ENCODE measurements around the gene GP5. TPM values are rescaled to one million over a fixed set of nuclear protein-coding genes. Genes with fewer than 3 reads are reported as not detected.

The GP5 gene
- total RNA-seq, 4 donors from 2014 or later: 0.17 to 0.34 TPM; not detected in 2

GRCh38 chr3:194351080-194351672 is 47.9 kb downstream of the GP5 start, which contains the start of gene CPN2:
CPN2 (minus strand) TSS chr3:194351328; CDS start chr3:194342702, 8,626 bp downstream.
- no peaks in the 10 kb centered on the region for H3K9me3 ChIP-seq
- H3K4me3 ChIP-seq: no peak within 1 kb of the TSS
- no peak for DNase-seq (ENCODE audit: extremely low spot score)
- no peaks in the 10 kb centered on the region for H3K36me3 ChIP-seq
- WGBS: 91% methylated on average over 19 of the region's 24 CpGs
- no peaks in the 10 kb centered on the region for H3K4me1 ChIP-seq
- no peak within 1 kb of the TSS for H3K27ac ChIP-seq (replicated peaks in 1 of 4)
- no peak for TF ChIP-seq POLR2A (IDR thresholded peaks at IDR 0.05; ENCODE audit: low read depth)
- no peaks in the 10 kb centered on the region for H3K27me3 ChIP-seq
- intact Hi-C loops (cut with DNase I): no loop called here

- no peak for TF ChIP-seq POLR2AphosphoS5 (IDR thresholded peaks at IDR 0.05)
- no peak for TF ChIP-seq POLR2A (IDR thresholded peaks at IDR 0.05; ENCODE audit: low read depth)
- no peak for TF ChIP-seq CTCF (IDR thresholded peaks at IDR 0.05)
- TF ChIP-seq EP300 (IDR thresholded peaks at IDR 0.05): no peak
- Histone ChIP-seq H3K27me3 (no peaks in the 10 kb centered on the region), H3K4me1 (no peaks in the 10 kb centered on the region), H3K9me3 (no peaks in the 10 kb centered on the region), H3K36me3 (no peaks in the 10 kb centered on the region), H3K27ac (replicated peaks in 1 of 4) (no peak overlapping the region), H3K4me3 (no peak overlapping the region)
- 85% methylated on average over 3 of the region's 3 CpGs for WGBS
- no peak for DNase-seq (ENCODE audit: extremely low spot score)
- intact Hi-C loops (cut with DNase I): no loop called here
These were observed 48.4 kb downstream of the GP5 start for GRCh38 chr3:194350726-194351071.

GRCh38 chr3:194348354-194348753 is 50.7 kb downstream of the GP5 start:
- intact Hi-C loops (cut with DNase I): loop anchor here (10.0 kb wide), 1 partner anchor 684 kb away; no protein-coding TSS in a partner anchor
- WGBS: 75% methylated on average over 4 of the region's 6 CpGs
- H3K9me3 ChIP-seq: no peaks in the 10 kb centered on the region

GRCh38 chr3:194346621-194347020 is 52.4 kb downstream of the GP5 start:
- Histone ChIP-seq H3K4me3 (no peak overlapping the region), H3K9me3 (no peaks in the 10 kb centered on the region), H3K27me3 (peaks cover 0 to 15% (median 0%) of the 10 kb centered on the region in 4 donors), H3K27ac (replicated peaks in 1 of 4) (no peak overlapping the region), H3K4me1 (no peaks in the 10 kb centered on the region), H3K36me3 (no peaks in the 10 kb centered on the region)
- TF ChIP-seq CTCF (IDR thresholded peaks at IDR 0.05) (no peak), POLR2AphosphoS5 (IDR thresholded peaks at IDR 0.05) (no peak), EP300 (IDR thresholded peaks at IDR 0.05) (no peak), POLR2A (IDR thresholded peaks at IDR 0.05; ENCODE audit: low read depth) (no peak)
- intact Hi-C loops (cut with DNase I): loop anchor here (10.0 kb wide), 1 partner anchor 682 kb away; no protein-coding TSS in a partner anchor
- 88% methylated on average over 2 of the region's 5 CpGs for WGBS
- DNase-seq (ENCODE audit: extremely low spot score): no peak

More at GRCh38 chr3:194348354-194348753, 50.7 kb downstream of the GP5 start:
- H3K36me3 ChIP-seq: no peaks in the 10 kb centered on the region
- no peak for DNase-seq (ENCODE audit: extremely low spot score)
- H3K4me1 ChIP-seq: no peaks in the 10 kb centered on the region
- no peak for TF ChIP-seq POLR2A (IDR thresholded peaks at IDR 0.05; ENCODE audit: low read depth)
- TF ChIP-seq EP300 (IDR thresholded peaks at IDR 0.05): no peak
- TF ChIP-seq POLR2AphosphoS5 (IDR thresholded peaks at IDR 0.05): no peak
- TF ChIP-seq CTCF (IDR thresholded peaks at IDR 0.05): no peak
- H3K4me3 ChIP-seq: no peak overlapping the region
- H3K27me3 ChIP-seq: peaks cover 0 to 8% (median 0%) of the 10 kb centered on the region in 4 donors
- H3K27ac ChIP-seq (replicated peaks in 1 of 4): no peak overlapping the region

- TF ChIP-seq CTCF (IDR thresholded peaks at IDR 0.05) (no peak), EP300 (IDR thresholded peaks at IDR 0.05) (no peak), POLR2AphosphoS5 (IDR thresholded peaks at IDR 0.05) (no peak), POLR2A (IDR thresholded peaks at IDR 0.05; ENCODE audit: low read depth) (no peak)
- H3K27ac ChIP-seq (replicated peaks in 1 of 4): no peak overlapping the region
- H3K4me1 ChIP-seq: no peaks in the 10 kb centered on the region
- intact Hi-C loops (cut with DNase I): loop anchor here (10.0 kb wide), 1 partner anchor 681 kb away; no protein-coding TSS in a partner anchor
- DNase-seq (ENCODE audit: extremely low spot score): no peak
- peaks cover 0 to 17% (median 0%) of the 10 kb centered on the region in 4 donors for H3K27me3 ChIP-seq
- H3K36me3 ChIP-seq: no peaks in the 10 kb centered on the region
- 66% methylated on average over 4 of the region's 9 CpGs for WGBS
- H3K9me3 ChIP-seq: no peaks in the 10 kb centered on the region
- no peak overlapping the region for H3K4me3 ChIP-seq
These were observed 53.0 kb downstream of the GP5 start for GRCh38 chr3:194346035-194346434.

Other genes starting within 250 kb of the GP5 start
- not detected for gene CPN2, start 47.9 kb downstream of the GP5 start, total RNA-seq
- gene LRRC15, start 29.5 kb downstream of the GP5 start, total RNA-seq: under 1 TPM in 3 of 4 donors, not detected in 1; 0.13 to 0.66 (median 0.34) TPM
- 100 to 1,000 TPM in 2 of 4 donors, 10 to 100 TPM in 2; 74.7 to 167 (median 91.0) TPM for gene ATP13A3, start 87.7 kb upstream of the GP5 start, total RNA-seq
- gene TMEM44, start 234.2 kb upstream of the GP5 start, total RNA-seq: 10 to 100 TPM in 1 of 4 donors, 1 to 10 TPM in 3; 3.3 to 10.8 (median 9.3) TPM